CD4-positive, alpha-beta T cell treated with Interleukin-21 for 1 hour (primary cell): ENCODE measurements around the gene GNG4.
"Not testable (repeated sequence)": the region's sequence is repeated elsewhere in the genome, so short reads cannot be mapped to it uniquely, and the experiment has no call there.

ENCODE experiments used
- DNase-seq: peaks from one replicate; pipeline ENCODE4 v3.0.0-alpha.2; 2020

Gene GNG4

GRCh38 chr1:235624721-235625333 is 24.8 kb downstream of the GNG4 start:
- DNase-seq: no peak

- no peak for DNase-seq
These were observed 26.4 kb downstream of the GNG4 start for GRCh38 chr1:235622936-235623779.

- not testable (repeated sequence) for DNase-seq
These were observed 30.4 kb downstream of the GNG4 start for GRCh38 chr1:235619149-235619548.

GRCh38 chr1:235617808-235618207 is 31.8 kb downstream of the GNG4 start:
- no peak for DNase-seq

GRCh38 chr1:235617140-235617539 is 32.4 kb downstream of the GNG4 start:
- no peak for DNase-seq

GRCh38 chr1:235614442-235614954 is 35.1 kb downstream of the GNG4 start:
- no peak for DNase-seq

GRCh38 chr1:235613602-235614001 is 36.0 kb downstream of the GNG4 start:
- DNase-seq: no peak

- DNase-seq: no peak
These were observed 36.8 kb downstream of the GNG4 start for GRCh38 chr1:235612761-235613160.

- no peak for DNase-seq
These were observed 39.4 kb downstream of the GNG4 start for GRCh38 chr1:235610157-235610556.

- no peak for DNase-seq
These were observed 41.3 kb downstream of the GNG4 start for GRCh38 chr1:235608278-235608677.

- DNase-seq: no peak
These were observed 42.3 kb downstream of the GNG4 start for GRCh38 chr1:235607284-235607683.

GRCh38 chr1:235601104-235601503 is 48.5 kb downstream of the GNG4 start:
- DNase-seq: no peak

- DNase-seq: no peak
These were observed 50.0 kb downstream of the GNG4 start for GRCh38 chr1:235599536-235599935.

GRCh38 chr1:235597867-235598553 is 51.6 kb downstream of the GNG4 start:
- DNase-seq: no peak

GRCh38 chr1:235595079-235595478 is 54.5 kb downstream of the GNG4 start:
- no peak for DNase-seq

GRCh38 chr1:235594281-235594895 is 55.2 kb downstream of the GNG4 start:
- not testable (repeated sequence) for DNase-seq

GRCh38 chr1:235588916-235589515 is 60.6 kb downstream of the GNG4 start:
- DNase-seq: no peak

GRCh38 chr1:235588156-235588555 is 61.4 kb downstream of the GNG4 start:
- no peak for DNase-seq

GRCh38 chr1:235586992-235587391 is 62.6 kb downstream of the GNG4 start:
- no peak for DNase-seq

GRCh38 chr1:235586413-235586812 is 63.2 kb downstream of the GNG4 start:
- DNase-seq: no peak

GRCh38 chr1:235584973-235585372 is 64.6 kb downstream of the GNG4 start:
- no peak for DNase-seq

- DNase-seq: no peak
These were observed 66.0 kb downstream of the GNG4 start for GRCh38 chr1:235583511-235584001.

- no peak for DNase-seq
These were observed 67.5 kb downstream of the GNG4 start for GRCh38 chr1:235582130-235582529.
